SKM-1 treated with dmso at 0.1 percent for 144 hours (cell line): ENCODE results near the gene TTC12.
A peak's percentile ranks its signal among the peaks of the same experiment; 100 is the strongest.
"Not testable (repeated sequence)": the region's sequence is repeated elsewhere in the genome, so short reads cannot be mapped to it uniquely, and the experiment has no call there.

ENCODE experiments used
- DNase-seq: peaks from one replicate; lab custom pipeline; 2025; ENCODE audit not compliant: unreplicated experiment; lab: John Stamatoyannopoulos, UW

The TTC12 gene

DNA sequence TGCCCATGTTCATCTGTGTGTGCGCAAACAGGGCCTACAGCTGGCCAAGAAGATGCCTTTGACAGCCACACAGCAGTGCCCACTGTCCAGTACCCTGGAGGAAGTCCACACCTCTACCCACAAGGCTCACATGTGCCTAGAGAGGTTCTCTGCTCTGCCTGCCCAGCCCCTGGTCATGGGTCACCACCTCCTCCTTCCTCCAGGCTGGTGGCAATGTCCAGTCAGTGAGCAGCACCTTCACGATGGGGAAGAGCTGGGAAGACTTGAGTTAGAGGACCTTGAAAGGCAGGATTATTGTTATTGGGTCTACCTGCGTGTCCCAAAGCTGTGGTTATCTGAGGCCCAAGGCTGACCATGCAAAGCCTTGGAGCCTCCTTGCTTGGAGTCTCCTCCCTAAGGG, 28.4 kb upstream of the TTC12 start:
- DNase-seq: no peak

- no peak for DNase-seq
These were observed 27.6 kb upstream of the TTC12 start for GRCh38 chr11:113286509-113287497.

DNA sequence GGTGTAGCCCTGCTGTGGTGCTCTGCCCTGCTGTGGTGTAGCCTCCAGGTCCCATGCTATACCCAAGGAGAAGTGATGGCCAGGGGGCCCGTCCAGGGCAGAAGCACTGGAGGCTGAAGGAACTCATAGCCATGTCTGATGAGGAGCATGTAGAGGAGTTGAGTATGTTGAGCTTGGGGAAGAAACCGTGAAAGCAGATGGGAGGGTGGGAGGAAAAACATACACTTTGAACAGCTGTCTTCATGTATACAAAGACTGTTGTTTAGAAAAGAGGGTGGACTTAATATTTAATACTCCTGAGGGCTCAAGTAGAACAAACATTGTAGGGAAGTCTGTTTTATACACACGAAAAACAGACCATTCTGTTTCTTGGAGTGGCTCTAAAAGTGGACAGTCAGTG, 26.6 kb upstream of the TTC12 start:
- DNase-seq: no peak

GRCh38 chr11:113288286-113288863, 26.0 kb upstream of the TTC12 start:
- DNase-seq: no peak

DNA sequence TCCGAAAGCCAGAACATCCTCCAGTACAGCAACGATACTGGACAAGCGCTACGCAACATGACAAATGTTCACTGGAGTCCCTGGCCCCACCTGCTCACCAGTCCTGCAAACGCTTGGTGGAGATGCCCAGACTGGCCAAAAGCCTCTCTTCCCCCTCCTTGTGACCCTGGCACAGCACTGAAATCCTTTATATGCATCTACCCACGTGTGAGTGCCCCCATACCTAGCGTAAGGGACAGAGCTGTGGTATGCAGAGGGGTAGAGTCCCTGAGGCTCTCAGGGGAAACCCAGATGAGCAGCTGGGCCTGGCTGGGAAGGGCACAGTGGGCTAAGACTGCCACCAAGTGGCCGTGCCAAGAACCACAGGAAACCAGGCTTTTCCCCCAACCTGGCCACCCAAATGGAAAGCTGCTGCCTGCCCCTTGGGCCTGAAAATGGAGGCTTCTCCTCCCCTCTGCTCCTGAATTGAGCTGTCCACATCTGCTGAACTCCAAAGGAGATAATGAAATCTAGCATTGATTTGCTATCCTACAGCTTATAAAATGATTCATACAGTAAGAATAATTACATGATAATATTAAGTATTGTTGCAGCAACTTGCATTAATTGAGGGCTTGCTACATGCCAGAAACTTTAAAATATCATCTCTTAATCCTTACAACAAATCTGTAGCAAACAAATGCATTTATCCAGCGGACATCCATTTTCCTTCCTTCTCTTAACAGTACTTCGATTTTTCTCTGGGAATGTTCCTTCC, 24.8 kb upstream of the TTC12 start:
- DNase-seq: peak; percentile 47

- no peak for DNase-seq
These were observed 20.4 kb upstream of the TTC12 start for GRCh38 chr11:113293936-113294335.

- DNase-seq: no peak
These were observed 18.4 kb upstream of the TTC12 start for GRCh38 chr11:113295993-113296392.

- DNase-seq: no peak
These were observed 17.8 kb upstream of the TTC12 start for GRCh38 chr11:113296447-113297205.

GRCh38 chr11:113298496-113298895, 15.9 kb upstream of the TTC12 start:
- DNase-seq: not testable (repeated sequence)

- no peak for DNase-seq
These were observed 9.5 kb upstream of the TTC12 start for GRCh38 chr11:113304916-113305315.

DNA sequence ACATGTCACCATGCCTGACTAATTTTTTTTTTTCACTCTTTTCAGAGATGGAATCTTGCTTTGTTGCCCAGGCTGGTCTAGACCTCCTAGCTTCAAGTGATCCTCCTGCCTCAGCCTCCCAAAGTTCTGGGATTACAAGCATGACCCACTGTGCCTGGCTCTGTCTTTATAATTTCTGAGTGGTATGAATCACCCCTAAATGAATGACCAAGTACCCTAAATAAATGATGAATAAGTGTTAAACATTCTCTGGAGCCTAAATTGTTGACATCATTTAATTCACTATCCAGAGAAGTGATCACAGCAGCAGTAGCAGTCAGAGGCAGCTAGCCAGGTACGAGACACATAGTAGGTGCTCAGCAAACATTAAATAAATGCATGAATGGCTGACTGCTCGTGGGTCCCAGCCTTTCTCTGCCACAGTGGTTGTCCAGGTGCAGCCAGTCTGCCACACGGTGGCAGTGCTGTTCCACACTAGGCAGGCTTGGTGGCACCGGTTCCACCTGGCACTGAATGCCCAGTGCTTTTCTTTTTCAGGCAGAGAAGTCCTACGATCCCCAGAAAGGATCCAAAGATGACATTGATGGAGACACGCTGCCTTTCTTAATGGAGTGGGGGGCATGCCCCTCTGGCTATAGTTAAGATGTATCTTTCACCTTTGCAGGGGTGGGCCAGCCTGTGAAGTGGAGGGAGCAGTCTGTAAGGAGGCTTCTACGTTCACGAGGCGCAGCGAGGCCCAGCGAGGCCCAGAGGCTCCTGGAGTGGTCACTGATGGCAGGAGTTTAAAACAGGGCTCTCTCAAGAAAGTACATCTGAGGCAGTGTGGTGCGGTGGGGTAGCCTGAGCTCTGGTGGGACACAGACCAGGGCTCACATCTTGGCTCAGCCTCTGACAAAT, 8.7 kb upstream of the TTC12 start:
- peak; percentile 38 for DNase-seq

DNA sequence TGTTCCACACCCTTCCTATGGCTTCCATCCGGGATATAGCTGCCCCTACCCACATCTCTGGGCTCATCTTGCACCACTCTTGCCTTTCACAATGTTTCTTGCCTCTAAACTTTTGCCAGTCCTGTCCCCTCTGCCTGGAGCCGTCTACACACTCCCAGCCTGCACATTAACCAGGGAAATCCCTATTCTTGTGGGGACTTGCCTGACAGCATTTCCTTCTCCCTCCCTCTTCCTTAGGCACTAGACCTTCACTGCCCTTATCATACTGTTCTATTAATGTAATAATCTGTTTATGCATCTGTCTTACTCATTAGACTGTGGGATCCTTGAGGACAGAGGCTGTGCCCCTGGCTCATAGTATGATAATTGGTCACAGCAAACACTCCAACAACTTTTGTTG, 5.8 kb upstream of the TTC12 start:
- no peak for DNase-seq

- DNase-seq: no peak
These were observed 2.8 kb upstream of the TTC12 start for GRCh38 chr11:113311536-113311935.

GRCh38 chr11:113313601-113314000, 782 bp upstream of the TTC12 start:
- DNase-seq: no peak

DNA sequence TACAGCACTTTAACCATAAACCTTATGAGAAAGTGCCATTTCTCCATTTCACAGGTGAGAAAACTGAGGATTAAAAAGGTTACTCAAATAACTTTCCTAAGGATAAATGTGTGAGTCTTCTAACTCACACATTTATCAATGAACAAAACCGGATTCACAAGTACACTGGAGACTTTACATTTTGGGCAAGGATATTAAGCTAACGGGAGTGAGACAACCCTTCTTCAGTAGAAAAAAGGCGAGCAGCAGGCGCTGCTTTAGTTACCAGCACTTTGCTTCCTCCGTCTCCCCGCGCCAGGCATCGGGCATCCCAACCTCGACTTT, 356 bp upstream of the TTC12 start:
- DNase-seq: no peak

DNA sequence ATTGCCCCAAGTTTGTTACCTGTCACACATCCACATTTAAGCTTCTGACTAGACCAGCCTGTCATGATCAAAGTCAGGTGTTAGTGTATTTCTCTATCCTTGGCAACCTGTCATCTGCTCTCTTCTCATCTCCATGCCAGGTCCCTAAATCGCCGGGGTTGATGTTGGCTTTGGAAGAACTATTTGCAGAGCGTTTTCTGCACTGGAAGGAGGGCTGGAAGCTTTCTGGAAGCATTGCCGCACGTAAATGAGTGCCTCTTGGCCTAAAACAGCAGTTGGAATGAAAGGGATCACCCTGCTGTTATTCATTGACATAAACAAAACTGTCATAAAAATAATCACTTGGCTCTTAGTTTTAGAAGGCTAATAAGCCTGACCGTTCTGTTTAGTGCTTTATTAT, 1.4 kb downstream of the TTC12 start:
- DNase-seq: no peak

DNA sequence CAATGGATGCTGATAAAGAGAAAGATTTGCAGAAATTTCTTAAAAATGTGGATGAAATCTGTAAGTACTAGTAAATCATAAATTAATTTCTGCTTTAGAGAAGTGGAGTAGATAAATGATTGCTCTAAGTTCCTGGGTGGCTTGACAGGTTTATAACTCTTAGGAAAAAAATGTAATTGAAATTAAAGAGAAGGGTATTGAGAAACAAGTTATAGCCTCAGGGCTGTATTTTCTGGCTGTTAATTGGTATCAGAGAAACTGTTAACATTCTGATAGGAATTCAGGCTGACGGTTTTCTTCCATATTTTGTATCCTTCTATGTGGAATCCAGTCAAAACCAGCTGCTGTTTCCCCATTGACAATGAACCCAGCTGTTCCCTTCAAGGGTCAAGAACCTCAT, 1.9 kb downstream of the TTC12 start:
- DNase-seq: no peak

DNA sequence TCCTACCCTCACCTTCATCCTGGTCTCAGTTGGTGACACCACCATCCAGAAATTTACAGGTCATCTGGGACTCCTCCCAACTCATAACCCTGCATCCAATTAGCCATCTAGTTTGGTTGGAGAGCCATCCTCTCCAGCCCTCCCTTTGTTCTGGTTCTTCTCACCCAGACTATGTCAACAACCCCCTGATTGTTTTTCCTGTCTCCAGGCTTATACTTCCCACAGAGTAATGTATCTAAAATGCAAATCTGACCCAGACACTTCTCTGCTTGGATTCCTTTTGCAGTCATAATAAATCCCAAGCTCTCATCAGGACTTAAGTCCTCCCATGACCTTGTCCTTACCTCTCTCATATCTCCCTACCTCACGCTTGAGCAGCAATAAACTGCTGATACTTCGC, 3.0 kb downstream of the TTC12 start:
- no peak for DNase-seq

GRCh38 chr11:113319085-113319484, 4.7 kb downstream of the TTC12 start:
- no peak for DNase-seq

DNA sequence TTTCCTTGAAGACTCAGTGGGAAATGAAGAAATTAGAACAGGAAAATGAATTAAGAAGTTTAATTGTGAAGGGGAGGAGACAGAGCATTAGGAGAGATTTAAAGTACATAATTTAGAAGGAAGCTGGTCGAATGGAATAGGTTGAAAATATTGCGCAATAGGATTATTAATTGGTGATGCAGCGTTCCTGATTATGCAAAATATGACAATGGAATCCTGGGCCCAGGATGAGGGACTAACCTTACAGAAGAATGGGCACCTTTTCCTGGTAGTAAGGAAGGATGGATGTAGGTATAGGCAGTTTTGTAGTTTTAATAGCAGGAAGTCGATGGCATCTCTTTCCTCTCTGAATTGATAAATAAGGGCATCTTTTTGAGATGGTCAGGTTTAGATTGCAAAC, 7.8 kb downstream of the TTC12 start:
- DNase-seq: no peak
